B cell (primary cell): ENCODE measurements around the gene HOXA4. TPM values are rescaled to one million over a fixed set of nuclear protein-coding genes. Genes with fewer than 3 reads are reported as not detected.

Source experiments
- ATAC-seq: fragments of 200-7000 bp; cut with Tn5 transposase; one replicate; pipeline ENCODE4 v1.10.0; 2021; ENCODE audit warnings: low read depth, mild to moderate bottlenecking, moderate number of reproducible peaks, moderate library complexity
- CTCF ChIA-PET: fragments of 350-600 bp; sonication (Branson Sonifier 250); formaldehyde crosslinking; loops from one replicate; lab custom pipeline; 2021; ENCODE audit warnings: antibody characterized with exemption, inconsistent platforms; lab: Charles Lee
- POLR2A ChIA-PET: fragments of 350-600 bp; sonication (Branson Sonifier 250); formaldehyde crosslinking; loops from one replicate; lab custom pipeline; 2021; ENCODE audit warnings: antibody characterized with exemption; lab: Charles Lee
- DNase-seq: peaks from one replicate; pipeline ENCODE4 v3.0.0; 2013
- H2AFZ ChIP-seq: 2 replicates; pipeline ENCODE4 v1.6.1; 2012; ENCODE audit warnings: mild to moderate bottlenecking, low read depth, low read length; ENCODE audit not compliant: insufficient read depth, poor library complexity, severe bottlenecking
- H3K27ac ChIP-seq, 2 donors: 1 replicate in 1 of 2; 2 replicates in 1 of 2; pipeline ENCODE4 v1.5.1; 2012 to 2013; ENCODE audit warnings: low read length in 2 of 2, mild to moderate bottlenecking in 2 of 2, moderate library complexity in 1 of 2
- H3K27me3 ChIP-seq, 4 experiments: fragments of 200-600 bp in 1 of 4; sonication (generic) in 1 of 4; replicated peaks in 1 of 4; 1 replicate in 2 of 4; 2 replicates in 2 of 4; pipeline versions ENCODE4 v1.6.1 to v1.7.0; 2013 to 2016; ENCODE audit warnings: low read length in 3 of 4, mild to moderate bottlenecking in 2 of 4, mixed read lengths in 1 of 4, moderate library complexity in 1 of 4; ENCODE audit not compliant: insufficient read depth in 4 of 4, control insufficient read depth in 3 of 4; ENCODE audit errors: control extremely low read depth in 1 of 4
- H3K36me3 ChIP-seq, 2 experiments: replicated peaks in 1 of 2; 1 replicate in 1 of 2; 2 replicates in 1 of 2; pipeline versions ENCODE4 v1.6.1 to v1.7.1; 2013; ENCODE audit warnings: low read length in 1 of 2; ENCODE audit not compliant: insufficient read depth in 2 of 2, control insufficient read depth in 1 of 2; ENCODE audit errors: control extremely low read depth in 1 of 2, extremely low read depth in 1 of 2
- H3K4me1 ChIP-seq, 2 donors: fragments of 200-600 bp in 1 of 2; sonication (generic) in 1 of 2; 1 replicate in 1 of 2; 2 replicates in 1 of 2; pipeline versions ENCODE4 v1.5.1 to v1.6.1; 2013 to 2017; ENCODE audit warnings: low read length in 2 of 2; ENCODE audit not compliant: control insufficient read depth in 2 of 2, insufficient read depth in 2 of 2
- H3K4me2 ChIP-seq: replicated peaks from 2 replicates; pipeline ENCODE3; 2012; ENCODE audit warnings: mild to moderate bottlenecking, low read depth, low read length; ENCODE audit not compliant: poor library complexity, severe bottlenecking
- H3K4me3 ChIP-seq, 5 experiments: fragments of 200-600 bp in 1 of 5; sonication (generic) in 1 of 5; 1 replicate in 3 of 5; 2 replicates in 2 of 5; pipeline versions ENCODE4 v1.5.1 to v1.7.0; 2011 to 2016; ENCODE audit warnings: low read length in 4 of 5, mild to moderate bottlenecking in 4 of 5, low read depth in 2 of 5, control low read depth in 1 of 5, moderate library complexity in 1 of 5; ENCODE audit not compliant: insufficient read depth in 1 of 5; ENCODE audit errors: control extremely low read depth in 1 of 5, extremely low read depth in 1 of 5
- H3K79me2 ChIP-seq: fragments of 200-600 bp; sonication (generic); one replicate; pipeline ENCODE4 v1.6.0; 2016; ENCODE audit warnings: low read length; ENCODE audit not compliant: control insufficient read depth, insufficient read depth
- H3K9ac ChIP-seq: fragments of 200-600 bp; sonication (generic); 2 replicates; pipeline ENCODE4 v1.6.1; 2017; ENCODE audit warnings: mild to moderate bottlenecking, low read length, moderate library complexity
- H3K9me3 ChIP-seq, 3 donors: one replicate each; pipeline versions ENCODE4 v1.6.1 to v1.7.1; 2013; ENCODE audit warnings: low read length in 2 of 3; ENCODE audit not compliant: control insufficient read depth in 2 of 3, insufficient read depth in 1 of 3; ENCODE audit errors: control extremely low read depth in 1 of 3
- H4K20me1 ChIP-seq: 2 replicates; pipeline ENCODE4 v1.6.0; 2012; ENCODE audit warnings: mild to moderate bottlenecking, low read length; ENCODE audit not compliant: insufficient read depth, control insufficient read depth, poor library complexity, severe bottlenecking
- H3K27ac Mint-ChIP-seq: one replicate; pipeline ENCODE4 v1.8.0; 2021; ENCODE audit warnings: mixed read lengths
- H3K27me3 Mint-ChIP-seq: one replicate; pipeline ENCODE4 v1.8.0; 2021; ENCODE audit warnings: mixed read lengths
- H3K4me1 Mint-ChIP-seq: one replicate; pipeline ENCODE4 v1.8.0; 2021; ENCODE audit warnings: mixed read lengths
- H3K4me3 Mint-ChIP-seq: one replicate; pipeline ENCODE4 v1.8.0; 2021; ENCODE audit warnings: mixed read lengths
- H3K9me3 Mint-ChIP-seq: one replicate; pipeline ENCODE4 v1.8.0; 2022; ENCODE audit warnings: mixed read lengths; ENCODE audit not compliant: insufficient read depth
- CTCF ChIP-seq: fragments of 200-600 bp; IDR thresholded peaks from one replicate; pipeline ENCODE4 v1.8.0; 2022; ENCODE audit warnings: antibody characterized with exemption, mild to moderate bottlenecking
- EZH2 ChIP-seq: IDR thresholded peaks from 2 replicates; pipeline ENCODE4 v1.6.1; 2012; ENCODE audit warnings: borderline replicate concordance, low read depth, mild to moderate bottlenecking, moderate library complexity, low read length; ENCODE audit not compliant: insufficient read depth, poor library complexity, severe bottlenecking
- WGBS: methylation state at CpG from one replicate; pipeline ENCODE4 v1.1.5; 2013; ENCODE audit warnings: missing lambda C conversion rate; ENCODE audit not compliant: insufficient coverage; 5-methylcytosine and 5-hydroxymethylcytosine counted together
- intact Hi-C: fragments of 100-400 bp; cut with micrococcal nuclease; formaldehyde crosslinking; loops from one replicate; pipeline ENCODE4 v1.10.0; 2022
- polyA plus RNA-seq: library from polyadenylated mRNA; depleted of rRNA; stranded (reverse); fragments of >200 nt; gene quantifications from 2 replicates; pipeline ENCODE4 v1.2.3, GENCODE V29; 2012
- total RNA-seq, 2 donors: library from RNA; stranded (reverse); fragments of 120-200 nt in 1 of 2; gene quantifications; 1 replicate in 1 of 2; 2 replicates in 1 of 2; pipeline versions ENCODE4 v1.2.3 to v1.2.4, GENCODE V29; 2013 to 2022

HOXA4 gene
- total and polyA plus RNA-seq, 2 donors (not counting 1 experiment from before 2014, with no cell fraction given), result 0.30 TPM; not detected in 1

GRCh38 chr7:27088002-27088922, 42.3 kb downstream of the HOXA4 start:
- Histone ChIP-seq H2AFZ (peak overlapping the region; percentile 36), H3K9me3 (peaks cover 0 to 9% (median 3%) of the 10 kb centered on the region in 3 donors), H3K27ac (no peak overlapping the region), H3K27me3 (peaks cover 5 to 54% (median 39%) of the 10 kb centered on the region in 4 experiments), H3K4me3 (peak overlapping the region in 2 of 5 experiments; percentile 9 to 14), H3K79me2 (no peaks in the 10 kb centered on the region), H3K4me1 (peaks cover 9 to 10% of the 10 kb centered on the region in 2 donors), H4K20me1 (no peaks in the 10 kb centered on the region), H3K9ac (no peak overlapping the region), H3K4me2 (peak overlapping the region; percentile 60), H3K36me3 (no peaks in the 10 kb centered on the region)
- H3K27me3 Mint-ChIP-seq, result peaks cover 57% of the 10 kb centered on the region
- TF ChIP-seq CTCF (no peak), EZH2 (peak; percentile 81)
- ATAC-seq (no peak), DNase-seq (peak; percentile 38)
- H3K9me3 Mint-ChIP-seq, result no peaks in the 10 kb centered on the region
- CTCF ChIA-PET, result no interaction called here
- POLR2A ChIA-PET, result no interaction called here
- H3K27ac Mint-ChIP-seq, result no peak overlapping the region
- 15% methylated on average over 63 of the region's 68 CpGs for WGBS
- H3K4me3 Mint-ChIP-seq, result peak overlapping the region; percentile 66
- intact Hi-C loops, result no loop called here
- peaks cover 9% of the 10 kb centered on the region for H3K4me1 Mint-ChIP-seq

- Histone ChIP-seq H4K20me1 (no peaks in the 10 kb centered on the region), H3K9ac (no peak overlapping the region), H3K4me2 (no peak overlapping the region), H3K79me2 (no peaks in the 10 kb centered on the region), H3K9me3 (peaks cover 0 to 9% (median 3%) of the 10 kb centered on the region in 3 donors), H3K27me3 (peaks cover 0 to 19% (median 11%) of the 10 kb centered on the region in 4 experiments), H3K4me3 (no peak overlapping the region), H3K36me3 (no peaks in the 10 kb centered on the region), H3K4me1 (peaks cover 9 to 12% of the 10 kb centered on the region in 2 donors), H3K27ac (no peak overlapping the region), H2AFZ (no peak overlapping the region)
- ATAC-seq, result no peak
- ChIA-PET CTCF (interaction anchor here (2.1 kb wide), 1 partner anchor 78 kb away, joined by 6 read pairs; no protein-coding TSS in a partner anchor), POLR2A (no interaction called here)
- TF ChIP-seq CTCF, result no peak
- no peak for TF ChIP-seq EZH2
- Mint-ChIP-seq H3K27ac (no peak overlapping the region), H3K4me1 (peaks cover 16% of the 10 kb centered on the region), H3K27me3 (peaks cover 16% of the 10 kb centered on the region), H3K9me3 (no peaks in the 10 kb centered on the region), H3K4me3 (no peak overlapping the region)
- intact Hi-C loops, result no loop called here
- WGBS, result no CpG with 5 or more reads among the region's 2 CpGs
- DNase-seq, result no peak
Measured at GRCh38 chr7:27083646-27084045, 46.9 kb downstream of the HOXA4 start.
